Suprapubic skin (tissue), 3 donors: ENCODE results near the gene SLC22A31.

Experiments
- POLR2AphosphoS5 ChIP-seq, 3 donors: sonication (generic); formaldehyde crosslinking; IDR thresholded peaks; one replicate each; pipeline ENCODE4 v1.6.1; 2017; ENCODE audit warnings: antibody characterized with exemption in 3 of 3
- TF ChIP-seq, protein P1 (sequence below), 2 donors: fragments of 200-600 bp in 1 of 2; fragments of 450-650 bp in 1 of 2; sonication (generic) in 1 of 2; IDR thresholded peaks; one replicate each; pipeline ENCODE4 v1.5.1; 2016 to 2019; ENCODE audit warnings: antibody characterized with exemption in 2 of 2, mild to moderate bottlenecking in 1 of 2, moderate library complexity in 1 of 2

- no peak for TF ChIP-seq POLR2AphosphoS5 (IDR thresholded peaks at IDR 0.05)
- TF ChIP-seq, protein P1, sequence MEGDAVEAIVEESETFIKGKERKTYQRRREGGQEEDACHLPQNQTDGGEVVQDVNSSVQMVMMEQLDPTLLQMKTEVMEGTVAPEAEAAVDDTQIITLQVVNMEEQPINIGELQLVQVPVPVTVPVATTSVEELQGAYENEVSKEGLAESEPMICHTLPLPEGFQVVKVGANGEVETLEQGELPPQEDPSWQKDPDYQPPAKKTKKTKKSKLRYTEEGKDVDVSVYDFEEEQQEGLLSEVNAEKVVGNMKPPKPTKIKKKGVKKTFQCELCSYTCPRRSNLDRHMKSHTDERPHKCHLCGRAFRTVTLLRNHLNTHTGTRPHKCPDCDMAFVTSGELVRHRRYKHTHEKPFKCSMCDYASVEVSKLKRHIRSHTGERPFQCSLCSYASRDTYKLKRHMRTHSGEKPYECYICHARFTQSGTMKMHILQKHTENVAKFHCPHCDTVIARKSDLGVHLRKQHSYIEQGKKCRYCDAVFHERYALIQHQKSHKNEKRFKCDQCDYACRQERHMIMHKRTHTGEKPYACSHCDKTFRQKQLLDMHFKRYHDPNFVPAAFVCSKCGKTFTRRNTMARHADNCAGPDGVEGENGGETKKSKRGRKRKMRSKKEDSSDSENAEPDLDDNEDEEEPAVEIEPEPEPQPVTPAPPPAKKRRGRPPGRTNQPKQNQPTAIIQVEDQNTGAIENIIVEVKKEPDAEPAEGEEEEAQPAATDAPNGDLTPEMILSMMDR (IDR thresholded peaks at IDR 0.05): no peak
Observed at GRCh38 chr16:89155184-89155679, 45.1 kb downstream of the SLC22A31 start.
